Right lobe of liver (tissue), 4 donors: ENCODE measurements around the gene RBM25.

Source experiments
- CTCF ChIP-seq, 4 donors: fragments of 200-600 bp in 3 of 4; fragments of 450-650 bp in 1 of 4; IDR thresholded peaks; one replicate each; pipeline versions ENCODE4 v1.5.1 to v1.8.0; 2016 to 2022; ENCODE audit warnings: antibody characterized with exemption in 4 of 4, mild to moderate bottlenecking in 2 of 4
- POLR2A ChIP-seq: fragments of 450-650 bp; IDR thresholded peaks from one replicate; pipeline ENCODE4 v1.6.1; 2017; ENCODE audit warnings: antibody characterized with exemption, mild to moderate bottlenecking
- donor health status: DM: no; HTN: no; CAD: no.
- donor health status: DM: no; HTN: no; CAD: no.
- donor health status: DM: no; HTN: yes; CAD: no.

- TF ChIP-seq CTCF (IDR thresholded peaks at IDR 0.05) (no peak), POLR2A (no peak)
These were observed 32.7 kb downstream of the RBM25 start for GRCh38 chr14:73091044-73091443.
